Measurements from ENCODE around the gene PARVA.
"Not testable (repeated sequence)": the region's sequence is repeated elsewhere in the genome, so short reads cannot be mapped to it uniquely, and the experiment has no call there.

Gene PARVA

GRCh38 chr11:12377106-12377823 lies at the start of gene PARVA:
Gene PARVA, plus strand, starts transcription at chr11:12377571. Its CDS starts 77 bp downstream, at chr11:12377648.
- FAIRE-seq (no peak), DNase-seq (ENCODE audit: low spot score) (peak; percentile 39)

GRCh38 chr11:12329169-12329568 lies 48.2 kb upstream of the PARVA start:
- no peak for DNase-seq (ENCODE audit: low spot score)
- no peak for FAIRE-seq

GRCh38 chr11:12329797-12330196 lies 47.6 kb upstream of the PARVA start:
- FAIRE-seq, result no peak
- no peak for DNase-seq (ENCODE audit: low spot score)

- FAIRE-seq, result no peak
- no peak for DNase-seq (ENCODE audit: low spot score)
These were observed 46.7 kb upstream of the PARVA start for GRCh38 chr11:12330485-12331231.

- FAIRE-seq (no peak), DNase-seq (ENCODE audit: low spot score) (peak; percentile 50)
These were observed 46.0 kb upstream of the PARVA start for GRCh38 chr11:12331239-12331874.

GRCh38 chr11:12343526-12343925 lies 33.8 kb upstream of the PARVA start:
- no peak for FAIRE-seq
- no peak for DNase-seq (ENCODE audit: low spot score)

- DNase-seq (ENCODE audit: low spot score) (no peak), FAIRE-seq (no peak)
These were observed 23.8 kb upstream of the PARVA start for GRCh38 chr11:12353534-12353933.

GRCh38 chr11:12354750-12355545 lies 22.4 kb upstream of the PARVA start:
- FAIRE-seq, result no peak
- no peak for DNase-seq (ENCODE audit: low spot score)

GRCh38 chr11:12356944-12357655 lies 20.3 kb upstream of the PARVA start:
- no peak for FAIRE-seq

GRCh38 chr11:12357697-12358096 lies 19.7 kb upstream of the PARVA start:
- FAIRE-seq; DNase-seq (ENCODE audit: low spot score): not testable (repeated sequence)

More at GRCh38 chr11:12356944-12357655, 20.3 kb upstream of the PARVA start:
- no peak for DNase-seq (ENCODE audit: low spot score)

GRCh38 chr11:12358302-12359188 lies 18.8 kb upstream of the PARVA start:
- FAIRE-seq (no peak), DNase-seq (ENCODE audit: low spot score) (no peak)

- DNase-seq (ENCODE audit: low spot score) (no peak), FAIRE-seq (no peak)
These were observed 17.6 kb upstream of the PARVA start for GRCh38 chr11:12359761-12360160.

GRCh38 chr11:12361682-12362081 lies 15.7 kb upstream of the PARVA start:
- no peak for DNase-seq (ENCODE audit: low spot score)
- no peak for FAIRE-seq

- FAIRE-seq, result no peak
- no peak for DNase-seq (ENCODE audit: low spot score)
These were observed 14.5 kb upstream of the PARVA start for GRCh38 chr11:12362857-12363256.

GRCh38 chr11:12363373-12363772 lies 14.0 kb upstream of the PARVA start:
- FAIRE-seq (no peak), DNase-seq (ENCODE audit: low spot score) (no peak)

GRCh38 chr11:12365965-12366575 lies 11.3 kb upstream of the PARVA start:
- not testable (repeated sequence) for DNase-seq (ENCODE audit: low spot score); FAIRE-seq

- not testable (repeated sequence) for FAIRE-seq; DNase-seq (ENCODE audit: low spot score)
These were observed 10.3 kb upstream of the PARVA start for GRCh38 chr11:12367057-12367456.

GRCh38 chr11:12372111-12372510 lies 5.3 kb upstream of the PARVA start:
- no peak for FAIRE-seq
- no peak for DNase-seq (ENCODE audit: low spot score)

GRCh38 chr11:12375720-12376119 lies 1.7 kb upstream of the PARVA start:
- DNase-seq (ENCODE audit: low spot score), result no peak
- no peak for FAIRE-seq

All from RCC 7860 (cell line).